ENCODE results near the gene MEIS1. TPM values are rescaled to one million over a fixed set of nuclear protein-coding genes. Genes with fewer than 3 reads are reported as not detected.

Gene MEIS1
- total RNA-seq, 1 experiment from 2014 or later, result 0.66 TPM

- H3K36me3 Mint-ChIP-seq (ENCODE audit: insufficient read depth in 1 of 3, low read depth in 3 of 3), result no peaks in the 10 kb centered on the region
- Histone ChIP-seq H4K20me1 (ENCODE audit: control insufficient read depth, insufficient read depth, insufficient read length) (no peaks in the 10 kb centered on the region), H2AFZ (ENCODE audit: low read length) (no peak overlapping the region), H4K8ac (replicated peaks; ENCODE audit: insufficient read length, low read depth, low read length) (no peak overlapping the region), H3K4me2 (ENCODE audit: insufficient read depth, insufficient read length, low read length) (no peak overlapping the region), H3K14ac (ENCODE audit: insufficient read depth, low read length) (no peak overlapping the region), H3K27me3 (ENCODE audit: insufficient read depth, low read length) (no peaks in the 10 kb centered on the region), H2BK15ac (ENCODE audit: low read depth, low read length) (no peak overlapping the region), H3K23ac (ENCODE audit: insufficient read length, low read depth, low read length) (no peak overlapping the region), H2BK5ac (ENCODE audit: insufficient read length, low read length) (no peak overlapping the region), H2BK120ac (ENCODE audit: low read depth, low read length, poor library complexity, severe bottlenecking) (no peak overlapping the region), H3K4me1 (ENCODE audit: insufficient read depth, low read length) (peaks cover 7% of the 10 kb centered on the region), H3T11ph (ENCODE audit: low read length) (no peak overlapping the region), H3K27ac (ENCODE audit: insufficient read length, low read depth, low read length) (no peak overlapping the region), H3K23me2 (ENCODE audit: insufficient read length, low read depth, low read length, poor library complexity, severe bottlenecking) (no peaks in the 10 kb centered on the region), H3K79me2 (ENCODE audit: insufficient read depth, low read length) (no peaks in the 10 kb centered on the region), H3K56ac (ENCODE audit: insufficient read length, low read depth, low read length) (no peak overlapping the region), H4K91ac (ENCODE audit: insufficient read length, low read depth, low read length) (no peak overlapping the region), H2AK5ac (ENCODE audit: insufficient read length, low read length) (no peak overlapping the region), H3K79me1 (ENCODE audit: insufficient read depth, low read depth, low read length, poor library complexity, severe bottlenecking) (no peaks in the 10 kb centered on the region), H3K4ac (ENCODE audit: low read depth, low read length) (no peak overlapping the region), H2BK20ac (ENCODE audit: low read depth, low read length, poor library complexity, severe bottlenecking) (no peak overlapping the region), H3K9ac (ENCODE audit: extremely low read depth, insufficient read length, low read length) (no peak overlapping the region), H3K9me3 (ENCODE audit: control insufficient read depth, low read depth, low read length) (no peaks in the 10 kb centered on the region), H3K18ac (ENCODE audit: insufficient read length, low read depth, low read length) (no peak overlapping the region), H4K5ac (ENCODE audit: insufficient read length, low read depth, low read length) (no peak overlapping the region), H2BK12ac (ENCODE audit: insufficient read length, low read depth, low read length) (no peak overlapping the region)
- H3K4me1 Mint-ChIP-seq, result peaks cover 22 to 23% of the 10 kb centered on the region in 2 experiments
- no peak overlapping the region for H3K27ac Mint-ChIP-seq
- no peaks in the 10 kb centered on the region for H3K27me3 Mint-ChIP-seq (ENCODE audit: low read depth)
- no CpG with 5 or more reads among the region's 5 CpGs for WGBS (ENCODE audit: extremely low coverage, insufficient read length, low lambda C conversion rate)
- no peak overlapping the region for H3K4me3 Mint-ChIP-seq
- no peak for TF ChIP-seq CTCF (conservative IDR thresholded peaks at IDR 0.05)
- no peak for DNase-seq
- H3K9me3 Mint-ChIP-seq, result no peaks in the 10 kb centered on the region
These were observed 108.4 kb downstream of the MEIS1 start for GRCh38 chr2:66543257-66543767.

Measured in H9 (cell line).